Liver (tissue), 9 donors: ENCODE data around the gene TP53. TPM values are rescaled to one million over a fixed set of nuclear protein-coding genes. Genes with fewer than 3 reads are reported as not detected.

Source experiments
- DNase-seq: peaks from one replicate; pipeline ENCODE4 v3.0.0-alpha.2; 2017; ENCODE audit warnings: low spot score
- H3K27ac ChIP-seq, 2 donors: one replicate each; pipeline ENCODE4 v1.7.0; 2013; ENCODE audit warnings: inconsistent platforms in 2 of 2, low read length in 2 of 2, control low read depth in 1 of 2, low read depth in 1 of 2, mild to moderate bottlenecking in 1 of 2
- H3K27me3 ChIP-seq, 4 donors: one replicate each; pipeline versions ENCODE4 v1.6.1 to v1.7.0; 2013; ENCODE audit warnings: low read length in 3 of 4, inconsistent platforms in 1 of 4, mild to moderate bottlenecking in 1 of 4, moderate library complexity in 1 of 4; ENCODE audit not compliant: control insufficient read depth in 4 of 4, insufficient read depth in 4 of 4
- H3K36me3 ChIP-seq, 4 donors: one replicate each; pipeline versions ENCODE4 v1.6.1 to v1.7.0; 2013; ENCODE audit warnings: low read length in 3 of 4, mild to moderate bottlenecking in 3 of 4, low read depth in 1 of 4, moderate library complexity in 1 of 4; ENCODE audit not compliant: control insufficient read depth in 4 of 4, insufficient read depth in 3 of 4
- H3K4me1 ChIP-seq, 4 donors: one replicate each; pipeline versions ENCODE4 v1.6.1 to v1.7.0; 2013; ENCODE audit warnings: low read length in 3 of 4, mild to moderate bottlenecking in 3 of 4, moderate library complexity in 1 of 4; ENCODE audit not compliant: control insufficient read depth in 4 of 4, insufficient read depth in 4 of 4
- H3K4me3 ChIP-seq, 3 donors: one replicate each; pipeline versions ENCODE4 v1.6.1 to v1.7.0; 2013; ENCODE audit warnings: low read length in 3 of 3, control low read depth in 1 of 3, low read depth in 1 of 3, mild to moderate bottlenecking in 1 of 3
- H3K9ac ChIP-seq, 2 donors: one replicate each; pipeline ENCODE4 v1.7.0; 2013; ENCODE audit warnings: low read length in 2 of 2, mild to moderate bottlenecking in 2 of 2, moderate library complexity in 2 of 2, control low read depth in 1 of 2, low read depth in 1 of 2
- H3K9me3 ChIP-seq, 4 donors: one replicate each; pipeline versions ENCODE4 v1.6.1 to v1.7.0; 2013; ENCODE audit warnings: low read length in 3 of 4; ENCODE audit not compliant: control insufficient read depth in 4 of 4
- EGR1 ChIP-seq, 2 donors: IDR thresholded peaks; 2 replicates each; pipeline ENCODE4 v1.6.1; 2016 to 2018; ENCODE audit warnings: antibody characterized with exemption in 2 of 2, low read depth in 2 of 2
- FOXA1 ChIP-seq: IDR thresholded peaks from 2 replicates; pipeline ENCODE4 v1.6.1; 2016; ENCODE audit warnings: antibody characterized with exemption
- FOXA2 ChIP-seq: IDR thresholded peaks from 2 replicates; pipeline ENCODE4 v1.6.1; 2016; ENCODE audit warnings: antibody characterized with exemption
- GABPA ChIP-seq, 2 donors: IDR thresholded peaks in 1 of 2; conservative IDR thresholded peaks in 1 of 2; 2 replicates each; pipeline ENCODE4 v1.6.1; 2016; ENCODE audit warnings: antibody characterized with exemption in 2 of 2, mild to moderate bottlenecking in 1 of 2, moderate library complexity in 1 of 2
- HNF4A ChIP-seq, 2 donors: conservative IDR thresholded peaks; 2 replicates each; pipeline ENCODE4 v1.6.1; 2016; ENCODE audit warnings: antibody characterized with exemption in 2 of 2, mild to moderate bottlenecking in 2 of 2
- HNF4G ChIP-seq: IDR thresholded peaks from 2 replicates; pipeline ENCODE4 v1.6.1; 2016; ENCODE audit warnings: antibody characterized with exemption
- JUND ChIP-seq, 2 donors: IDR thresholded peaks; 2 replicates each; pipeline ENCODE4 v1.6.1; 2016; ENCODE audit warnings: antibody characterized with exemption in 2 of 2
- NR2F2 ChIP-seq: IDR thresholded peaks from 2 replicates; pipeline ENCODE4 v1.6.1; 2016; ENCODE audit warnings: antibody characterized with exemption
- RAD21 ChIP-seq, 2 donors: IDR thresholded peaks; 2 replicates each; pipeline ENCODE4 v1.6.1; 2016; ENCODE audit warnings: antibody characterized with exemption in 2 of 2, mild to moderate bottlenecking in 2 of 2
- SP1 ChIP-seq: IDR thresholded peaks from 2 replicates; pipeline ENCODE4 v1.6.1; 2018; ENCODE audit warnings: antibody characterized with exemption, mild to moderate bottlenecking
- TAF1 ChIP-seq: conservative IDR thresholded peaks from 2 replicates; pipeline ENCODE4 v1.6.1; 2016; ENCODE audit warnings: antibody characterized with exemption, mild to moderate bottlenecking
- YY1 ChIP-seq: IDR thresholded peaks from 2 replicates; pipeline ENCODE4 v1.6.1; 2016; ENCODE audit warnings: antibody characterized with exemption, mild to moderate bottlenecking
- WGBS: extraction: QIAGEN DNeasy Blood & Tissue Kit; methylation state at CpG from one replicate; pipeline ENCODE4 v1.1.7; 2013; 5-methylcytosine and 5-hydroxymethylcytosine counted together
- polyA plus RNA-seq, 2 donors: library from polyadenylated mRNA; stranded (reverse) in 1 of 2; unstranded in 1 of 2; fragments of 200-250 nt in 1 of 2; fragments of >200 nt in 1 of 2; fragmentation: Nextera tagmentation in 1 of 2; extraction: Ambion mirVana in 1 of 2; gene quantifications; one replicate each; pipeline versions ENCODE4 v1.2.1 to v1.2.3, GENCODE V29; 2013 to 2015
- total RNA-seq, 2 donors: library from RNA; depleted of rRNA; stranded (reverse); fragments of >200 nt; gene quantifications; one replicate each; pipeline ENCODE4 v1.2.3, GENCODE V29; 2014
- TF ChIP-seq, protein P1 (sequence below): IDR thresholded peaks from 2 replicates; pipeline ENCODE4 v1.6.1; 2016; ENCODE audit warnings: antibody characterized with exemption
- TF ChIP-seq, protein P2 (sequence below): IDR thresholded peaks from 2 replicates; pipeline ENCODE4 v1.6.1; 2016; ENCODE audit warnings: antibody characterized with exemption
- TF ChIP-seq, protein P3 (sequence below): fragments of 150-350 bp; IDR thresholded peaks from 2 replicates; pipeline ENCODE4 v1.5.1; 2017; ENCODE audit warnings: improper control_type of control experiment, low read depth, low read length; ENCODE audit not compliant: missing input control
- TF ChIP-seq, protein P4 (sequence below): IDR thresholded peaks from 2 replicates; pipeline ENCODE4 v1.6.1; 2016; ENCODE audit warnings: antibody characterized with exemption, mild to moderate bottlenecking
- TF ChIP-seq, protein P5 (sequence below): IDR thresholded peaks from 2 replicates; pipeline ENCODE4 v1.6.1; 2016; ENCODE audit warnings: antibody characterized with exemption
- donor health status: healthy.
- donor health status: healthy.
- donor health status: healthy.
- donor health status: healthy.
- donor health status: healthy.

Gene TP53
- total and polyA plus RNA-seq, 4 donors: 8.3 to 18.4 (median 12.6) TPM

DNA sequence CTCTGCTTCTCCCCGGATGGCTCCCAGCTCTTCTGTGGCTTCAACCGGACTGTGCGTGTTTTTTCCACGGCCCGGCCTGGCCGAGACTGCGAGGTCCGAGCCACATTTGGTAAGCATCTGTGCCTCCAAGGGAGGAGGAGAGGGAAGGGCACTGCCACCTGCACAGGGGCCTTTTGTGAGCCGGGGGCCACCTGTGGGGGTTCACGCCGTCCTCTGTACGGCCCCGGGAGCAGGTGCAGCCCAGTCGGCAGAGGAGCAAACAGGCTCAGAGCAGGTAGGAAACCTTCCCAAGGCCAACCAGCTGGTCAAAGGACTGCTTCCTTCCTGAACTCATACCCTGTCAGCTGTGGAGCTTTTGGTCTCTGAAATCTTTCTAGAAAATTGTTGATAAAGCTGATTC, 14.4 kb upstream of the TP53 start:
- Histone ChIP-seq H3K4me3 (no peak overlapping the region), H3K36me3 (peaks cover 0 to 16% (median 7%) of the 10 kb centered on the region in 4 donors), H3K27me3 (peaks cover 0 to 11% (median 5%) of the 10 kb centered on the region in 4 donors), H3K9ac (no peak overlapping the region), H3K9me3 (no peaks in the 10 kb centered on the region), H3K4me1 (peaks cover 1 to 6% (median 2%) of the 10 kb centered on the region in 4 donors), H3K27ac (no peak overlapping the region)
- WGBS: 96% methylated on average over 14 of the region's 14 CpGs
- no peak for TF ChIP-seq GABPA (IDR thresholded peaks at IDR 0.05 in 1 of 2, conservative IDR thresholded peaks at IDR 0.05 in 1 of 2)
- TF ChIP-seq, protein P1, sequence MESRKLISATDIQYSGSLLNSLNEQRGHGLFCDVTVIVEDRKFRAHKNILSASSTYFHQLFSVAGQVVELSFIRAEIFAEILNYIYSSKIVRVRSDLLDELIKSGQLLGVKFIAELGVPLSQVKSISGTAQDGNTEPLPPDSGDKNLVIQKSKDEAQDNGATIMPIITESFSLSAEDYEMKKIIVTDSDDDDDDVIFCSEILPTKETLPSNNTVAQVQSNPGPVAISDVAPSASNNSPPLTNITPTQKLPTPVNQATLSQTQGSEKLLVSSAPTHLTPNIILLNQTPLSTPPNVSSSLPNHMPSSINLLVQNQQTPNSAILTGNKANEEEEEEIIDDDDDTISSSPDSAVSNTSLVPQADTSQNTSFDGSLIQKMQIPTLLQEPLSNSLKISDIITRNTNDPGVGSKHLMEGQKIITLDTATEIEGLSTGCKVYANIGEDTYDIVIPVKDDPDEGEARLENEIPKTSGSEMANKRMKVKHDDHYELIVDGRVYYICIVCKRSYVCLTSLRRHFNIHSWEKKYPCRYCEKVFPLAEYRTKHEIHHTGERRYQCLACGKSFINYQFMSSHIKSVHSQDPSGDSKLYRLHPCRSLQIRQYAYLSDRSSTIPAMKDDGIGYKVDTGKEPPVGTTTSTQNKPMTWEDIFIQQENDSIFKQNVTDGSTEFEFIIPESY: no peak
- TF ChIP-seq FOXA2: no peak
- no peak for TF ChIP-seq SP1
- TF ChIP-seq, protein P2, sequence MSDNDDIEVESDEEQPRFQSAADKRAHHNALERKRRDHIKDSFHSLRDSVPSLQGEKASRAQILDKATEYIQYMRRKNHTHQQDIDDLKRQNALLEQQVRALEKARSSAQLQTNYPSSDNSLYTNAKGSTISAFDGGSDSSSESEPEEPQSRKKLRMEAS: no peak
- TF ChIP-seq JUND (IDR thresholded peaks at IDR 0.05): no peak
- no peak for TF ChIP-seq TAF1
- TF ChIP-seq HNF4G: no peak
- TF ChIP-seq RAD21 (IDR thresholded peaks at IDR 0.05): no peak
- TF ChIP-seq, protein P3, sequence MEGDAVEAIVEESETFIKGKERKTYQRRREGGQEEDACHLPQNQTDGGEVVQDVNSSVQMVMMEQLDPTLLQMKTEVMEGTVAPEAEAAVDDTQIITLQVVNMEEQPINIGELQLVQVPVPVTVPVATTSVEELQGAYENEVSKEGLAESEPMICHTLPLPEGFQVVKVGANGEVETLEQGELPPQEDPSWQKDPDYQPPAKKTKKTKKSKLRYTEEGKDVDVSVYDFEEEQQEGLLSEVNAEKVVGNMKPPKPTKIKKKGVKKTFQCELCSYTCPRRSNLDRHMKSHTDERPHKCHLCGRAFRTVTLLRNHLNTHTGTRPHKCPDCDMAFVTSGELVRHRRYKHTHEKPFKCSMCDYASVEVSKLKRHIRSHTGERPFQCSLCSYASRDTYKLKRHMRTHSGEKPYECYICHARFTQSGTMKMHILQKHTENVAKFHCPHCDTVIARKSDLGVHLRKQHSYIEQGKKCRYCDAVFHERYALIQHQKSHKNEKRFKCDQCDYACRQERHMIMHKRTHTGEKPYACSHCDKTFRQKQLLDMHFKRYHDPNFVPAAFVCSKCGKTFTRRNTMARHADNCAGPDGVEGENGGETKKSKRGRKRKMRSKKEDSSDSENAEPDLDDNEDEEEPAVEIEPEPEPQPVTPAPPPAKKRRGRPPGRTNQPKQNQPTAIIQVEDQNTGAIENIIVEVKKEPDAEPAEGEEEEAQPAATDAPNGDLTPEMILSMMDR: no peak
- TF ChIP-seq NR2F2: no peak
- no peak for TF ChIP-seq FOXA1
- no peak for TF ChIP-seq YY1
- TF ChIP-seq, protein P4, sequence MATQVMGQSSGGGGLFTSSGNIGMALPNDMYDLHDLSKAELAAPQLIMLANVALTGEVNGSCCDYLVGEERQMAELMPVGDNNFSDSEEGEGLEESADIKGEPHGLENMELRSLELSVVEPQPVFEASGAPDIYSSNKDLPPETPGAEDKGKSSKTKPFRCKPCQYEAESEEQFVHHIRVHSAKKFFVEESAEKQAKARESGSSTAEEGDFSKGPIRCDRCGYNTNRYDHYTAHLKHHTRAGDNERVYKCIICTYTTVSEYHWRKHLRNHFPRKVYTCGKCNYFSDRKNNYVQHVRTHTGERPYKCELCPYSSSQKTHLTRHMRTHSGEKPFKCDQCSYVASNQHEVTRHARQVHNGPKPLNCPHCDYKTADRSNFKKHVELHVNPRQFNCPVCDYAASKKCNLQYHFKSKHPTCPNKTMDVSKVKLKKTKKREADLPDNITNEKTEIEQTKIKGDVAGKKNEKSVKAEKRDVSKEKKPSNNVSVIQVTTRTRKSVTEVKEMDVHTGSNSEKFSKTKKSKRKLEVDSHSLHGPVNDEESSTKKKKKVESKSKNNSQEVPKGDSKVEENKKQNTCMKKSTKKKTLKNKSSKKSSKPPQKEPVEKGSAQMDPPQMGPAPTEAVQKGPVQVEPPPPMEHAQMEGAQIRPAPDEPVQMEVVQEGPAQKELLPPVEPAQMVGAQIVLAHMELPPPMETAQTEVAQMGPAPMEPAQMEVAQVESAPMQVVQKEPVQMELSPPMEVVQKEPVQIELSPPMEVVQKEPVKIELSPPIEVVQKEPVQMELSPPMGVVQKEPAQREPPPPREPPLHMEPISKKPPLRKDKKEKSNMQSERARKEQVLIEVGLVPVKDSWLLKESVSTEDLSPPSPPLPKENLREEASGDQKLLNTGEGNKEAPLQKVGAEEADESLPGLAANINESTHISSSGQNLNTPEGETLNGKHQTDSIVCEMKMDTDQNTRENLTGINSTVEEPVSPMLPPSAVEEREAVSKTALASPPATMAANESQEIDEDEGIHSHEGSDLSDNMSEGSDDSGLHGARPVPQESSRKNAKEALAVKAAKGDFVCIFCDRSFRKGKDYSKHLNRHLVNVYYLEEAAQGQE: no peak
- no peak for TF ChIP-seq EGR1 (IDR thresholded peaks at IDR 0.05; ENCODE audit: low read depth in 2 of 2)
- TF ChIP-seq, protein P5, sequence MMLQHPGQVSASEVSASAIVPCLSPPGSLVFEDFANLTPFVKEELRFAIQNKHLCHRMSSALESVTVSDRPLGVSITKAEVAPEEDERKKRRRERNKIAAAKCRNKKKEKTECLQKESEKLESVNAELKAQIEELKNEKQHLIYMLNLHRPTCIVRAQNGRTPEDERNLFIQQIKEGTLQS: no peak
- no peak for DNase-seq

DNA sequence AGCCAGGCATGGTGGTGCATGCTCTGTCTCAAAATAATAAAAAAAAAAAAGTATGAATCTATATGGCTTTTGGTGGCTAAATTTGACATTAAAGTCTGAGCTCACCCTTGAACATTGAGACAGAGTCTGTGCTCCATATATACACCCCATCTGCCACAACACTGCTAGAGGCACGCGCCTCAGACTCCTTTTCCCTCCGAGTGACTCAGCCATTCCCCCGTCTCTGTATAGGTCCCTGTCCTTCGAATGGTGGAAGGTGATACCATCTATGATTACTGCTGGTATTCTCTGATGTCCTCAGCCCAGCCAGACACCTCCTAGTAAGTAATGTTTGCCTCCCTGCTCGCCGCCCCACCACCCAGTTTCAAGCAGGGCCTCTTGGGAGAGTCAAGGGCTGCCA, 13.2 kb upstream of the TP53 start:
- 98% methylated on average over 7 of the region's 7 CpGs for WGBS
- Histone ChIP-seq H3K27me3 (peaks cover 0 to 8% (median 2%) of the 10 kb centered on the region in 4 donors), H3K4me1 (peaks cover 1 to 6% (median 2%) of the 10 kb centered on the region in 4 donors), H3K27ac (no peak overlapping the region), H3K9ac (no peak overlapping the region), H3K9me3 (no peaks in the 10 kb centered on the region), H3K4me3 (no peak overlapping the region), H3K36me3 (peaks cover 0 to 20% (median 10%) of the 10 kb centered on the region in 4 donors)
- no peak for DNase-seq
- no peak for TF ChIP-seq JUND (IDR thresholded peaks at IDR 0.05)
- no peak for TF ChIP-seq YY1
- TF ChIP-seq TAF1: no peak
- TF ChIP-seq FOXA1: no peak
- TF ChIP-seq HNF4A (conservative IDR thresholded peaks at IDR 0.05): no peak
